GM18867 (cell line): ENCODE data around the gene ZNF804A.

ENCODE experiments used
- ATAC-seq: cut with Tn5 transposase; IDR thresholded peaks from one replicate; pipeline ENCODE4 v1.9.1; 2021; ENCODE audit warnings: mild to moderate bottlenecking, moderate library complexity; ENCODE audit not compliant: unreplicated experiment

ZNF804A gene

GRCh38 chr2:184602734-184603133, 4.4 kb downstream of the ZNF804A start:
- no peak for ATAC-seq

DNA sequence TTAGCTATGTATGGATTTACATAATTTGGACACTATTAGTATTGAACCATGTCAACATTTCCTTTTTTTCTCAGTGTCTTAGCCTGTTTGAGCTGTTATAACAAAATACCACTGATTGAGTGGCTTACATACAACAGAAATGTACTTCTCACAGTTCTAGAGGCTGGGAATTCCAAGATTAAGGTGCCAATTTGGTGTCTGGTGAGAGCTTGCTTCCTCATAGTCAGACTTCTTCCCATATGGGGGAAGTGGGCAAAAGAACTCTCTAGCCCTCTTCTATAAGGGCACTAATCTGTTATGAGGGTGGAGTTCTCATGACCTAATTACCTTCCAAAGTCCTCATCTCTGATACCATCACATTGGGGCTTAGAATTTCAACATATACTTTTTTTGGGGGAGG, 12.6 kb downstream of the ZNF804A start:
- no peak for ATAC-seq

DNA sequence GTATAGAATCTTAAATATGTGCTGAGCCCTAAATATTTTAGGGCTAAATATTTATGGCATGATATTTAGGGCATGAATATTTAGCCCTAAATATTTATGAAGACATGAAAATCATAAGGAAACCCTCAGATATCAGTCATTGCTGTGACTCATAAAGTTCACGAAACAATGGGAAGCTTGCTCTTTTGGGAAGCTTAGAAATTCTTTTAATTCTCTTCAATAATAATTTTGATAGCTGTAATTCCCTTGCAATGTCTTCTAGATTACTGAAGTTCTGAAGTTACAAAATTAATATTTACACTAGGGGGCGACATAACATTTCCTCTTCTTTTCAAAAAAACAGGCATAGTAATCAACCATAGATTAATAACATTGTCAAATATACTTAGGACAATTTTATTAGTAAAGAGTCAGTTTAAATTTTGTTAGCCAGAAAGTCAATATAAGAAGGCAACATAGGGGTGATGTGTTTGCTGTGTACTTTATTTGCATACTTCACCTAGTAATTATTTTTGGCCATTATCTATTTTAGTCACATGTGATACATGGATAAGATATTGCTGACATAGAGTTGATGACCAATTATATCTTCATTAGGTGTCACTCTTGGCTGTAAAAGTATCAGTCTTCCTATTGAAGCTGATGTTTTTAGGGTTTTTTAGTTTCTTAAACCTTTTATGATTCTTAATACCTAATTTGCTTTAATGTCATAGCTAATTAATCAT, 13.2 kb downstream of the ZNF804A start:
- no peak for ATAC-seq

- ATAC-seq = no peak
Measured at GRCh38 chr2:184620367-184620766, 22.0 kb downstream of the ZNF804A start.

DNA sequence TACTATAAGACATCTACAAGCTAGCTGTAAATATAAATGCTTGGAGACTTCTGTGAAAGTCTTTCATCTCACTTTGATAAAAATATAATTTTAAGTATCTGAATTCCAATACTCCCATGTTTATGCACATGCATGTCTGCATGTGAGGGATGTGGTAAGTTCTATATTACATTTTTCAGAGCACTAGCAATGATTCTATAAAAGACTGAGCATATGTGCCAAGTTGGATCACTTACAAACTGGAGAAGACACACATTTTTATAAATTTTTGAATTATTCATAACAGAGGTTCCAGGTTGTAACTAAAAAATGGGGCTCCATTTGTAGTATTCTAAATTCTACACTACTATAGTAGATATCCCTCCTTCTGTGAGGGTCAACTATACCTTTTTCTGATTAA, 26.0 kb downstream of the ZNF804A start:
- no peak for ATAC-seq

- no peak for ATAC-seq
Measured at GRCh38 chr2:184628051-184628450, 29.7 kb downstream of the ZNF804A start.

- no peak for ATAC-seq
Measured at GRCh38 chr2:184633726-184634125, 35.4 kb downstream of the ZNF804A start.

DNA sequence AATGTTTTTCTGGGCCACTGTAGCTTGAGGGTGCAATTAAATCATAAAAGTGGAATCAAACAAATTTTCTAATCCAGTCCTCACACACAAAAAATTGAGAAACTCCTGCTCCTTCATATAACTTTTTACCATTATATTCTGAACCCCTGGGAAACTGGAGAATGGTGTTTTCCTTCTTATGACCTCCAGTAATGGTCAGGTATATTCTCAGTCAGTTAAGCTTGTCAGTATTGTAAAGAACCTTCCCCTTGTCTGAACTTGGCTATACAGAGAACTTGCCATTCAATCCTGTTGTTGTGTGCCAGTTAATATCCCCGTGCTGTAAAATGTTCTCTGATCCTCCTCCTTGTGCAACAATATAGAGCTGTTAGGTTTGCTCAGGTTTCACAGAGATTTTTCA, 39.5 kb downstream of the ZNF804A start:
- ATAC-seq = no peak

DNA sequence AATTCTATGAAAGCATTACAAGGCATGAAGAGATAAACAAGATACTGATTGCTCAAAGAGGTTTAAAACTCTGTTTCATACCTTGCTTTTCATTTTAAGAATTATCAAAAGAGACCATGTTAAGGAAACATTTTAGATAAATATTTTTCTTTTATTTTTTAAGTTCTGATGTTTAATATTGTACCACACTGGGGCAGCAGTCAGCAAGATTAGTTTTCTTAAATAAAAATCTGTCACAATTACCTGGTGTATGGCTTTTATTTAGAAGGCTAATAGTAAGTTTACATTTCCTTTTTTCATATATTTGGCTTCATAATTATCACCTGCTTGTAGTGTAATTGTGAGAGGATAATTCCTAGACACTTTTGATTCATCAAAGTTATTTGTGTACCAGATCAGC, 46.4 kb downstream of the ZNF804A start:
- ATAC-seq = no peak

GRCh38 chr2:184646177-184646576, 47.8 kb downstream of the ZNF804A start:
- peak; percentile 89 for ATAC-seq

GRCh38 chr2:184646593-184646992, 48.3 kb downstream of the ZNF804A start:
- no peak for ATAC-seq

DNA sequence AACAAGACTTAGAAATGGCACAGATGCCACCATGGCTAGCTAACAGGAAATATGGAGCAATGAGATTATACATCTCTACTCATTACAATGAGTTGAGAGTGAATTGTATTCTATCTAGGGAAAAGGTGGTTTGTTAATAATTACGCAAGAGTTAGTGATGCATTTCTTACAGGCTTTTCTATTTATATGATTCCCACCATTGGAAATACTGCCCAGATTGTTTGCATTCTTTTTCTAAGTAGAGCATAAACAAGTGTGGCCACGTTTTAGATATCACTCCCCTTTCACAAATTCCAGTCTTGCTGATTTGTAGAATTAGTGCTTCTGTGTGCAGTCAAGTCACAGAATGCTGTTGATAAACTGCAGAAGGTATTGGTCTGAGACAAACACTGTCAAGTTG, 56.6 kb downstream of the ZNF804A start:
- ATAC-seq = no peak

GRCh38 chr2:184677171-184677570, 78.8 kb downstream of the ZNF804A start:
- ATAC-seq = no peak

GRCh38 chr2:184679219-184680018, 81.1 kb downstream of the ZNF804A start:
- no peak for ATAC-seq

- no peak for ATAC-seq
Measured at GRCh38 chr2:184680825-184681224, 82.5 kb downstream of the ZNF804A start.

DNA sequence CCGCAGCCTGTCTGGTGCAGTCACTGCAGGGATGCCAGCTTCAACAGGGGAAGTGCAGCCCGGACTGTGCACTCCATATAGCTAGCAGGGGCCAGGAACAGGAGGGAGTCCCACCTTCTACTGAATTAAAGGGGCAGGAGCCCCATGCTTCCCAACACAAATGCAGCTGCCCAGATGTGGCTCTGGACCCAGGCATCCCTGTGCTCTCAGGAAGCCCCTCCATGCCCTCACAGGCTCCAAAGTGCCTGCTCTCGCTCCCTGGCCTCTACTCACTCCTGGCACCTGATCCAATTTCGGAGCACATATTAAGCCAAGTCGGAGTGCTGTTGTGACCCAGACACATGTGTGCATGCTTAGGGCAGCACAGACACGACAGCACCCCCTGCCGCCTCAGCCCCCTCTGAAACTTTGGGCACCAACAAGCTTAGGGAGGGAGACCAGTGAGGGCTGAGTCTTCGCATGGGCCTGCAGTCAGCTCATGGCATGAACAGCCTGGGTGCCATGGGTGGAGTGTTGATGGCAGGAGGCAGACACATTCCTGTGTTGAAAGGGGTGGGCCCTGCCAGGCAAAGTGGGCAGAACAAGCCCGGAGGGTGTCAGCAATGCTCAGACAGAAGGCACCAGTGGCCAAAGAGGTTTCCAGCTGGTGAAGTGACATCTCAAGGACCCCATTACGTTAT, 83.5 kb downstream of the ZNF804A start:
- ATAC-seq = no peak

DNA sequence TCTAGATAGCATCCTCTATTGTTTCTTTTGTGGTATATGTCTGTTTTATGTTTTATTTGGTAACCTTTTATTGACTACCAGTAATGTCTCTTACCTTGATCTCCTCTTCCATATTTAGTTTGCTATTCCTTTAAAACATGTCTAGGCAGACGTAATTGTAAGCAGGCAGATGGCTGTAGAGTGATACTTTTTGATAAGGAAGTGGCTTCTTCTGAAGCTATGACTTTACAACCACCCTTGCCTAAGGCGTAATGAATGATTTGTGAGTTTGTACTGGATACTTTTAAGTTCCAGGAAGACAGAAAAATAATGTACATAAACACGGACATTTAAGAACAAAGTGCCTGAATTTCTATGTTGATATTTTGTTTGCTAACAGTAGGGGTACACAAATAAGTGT, 85.6 kb downstream of the ZNF804A start:
- no peak for ATAC-seq

DNA sequence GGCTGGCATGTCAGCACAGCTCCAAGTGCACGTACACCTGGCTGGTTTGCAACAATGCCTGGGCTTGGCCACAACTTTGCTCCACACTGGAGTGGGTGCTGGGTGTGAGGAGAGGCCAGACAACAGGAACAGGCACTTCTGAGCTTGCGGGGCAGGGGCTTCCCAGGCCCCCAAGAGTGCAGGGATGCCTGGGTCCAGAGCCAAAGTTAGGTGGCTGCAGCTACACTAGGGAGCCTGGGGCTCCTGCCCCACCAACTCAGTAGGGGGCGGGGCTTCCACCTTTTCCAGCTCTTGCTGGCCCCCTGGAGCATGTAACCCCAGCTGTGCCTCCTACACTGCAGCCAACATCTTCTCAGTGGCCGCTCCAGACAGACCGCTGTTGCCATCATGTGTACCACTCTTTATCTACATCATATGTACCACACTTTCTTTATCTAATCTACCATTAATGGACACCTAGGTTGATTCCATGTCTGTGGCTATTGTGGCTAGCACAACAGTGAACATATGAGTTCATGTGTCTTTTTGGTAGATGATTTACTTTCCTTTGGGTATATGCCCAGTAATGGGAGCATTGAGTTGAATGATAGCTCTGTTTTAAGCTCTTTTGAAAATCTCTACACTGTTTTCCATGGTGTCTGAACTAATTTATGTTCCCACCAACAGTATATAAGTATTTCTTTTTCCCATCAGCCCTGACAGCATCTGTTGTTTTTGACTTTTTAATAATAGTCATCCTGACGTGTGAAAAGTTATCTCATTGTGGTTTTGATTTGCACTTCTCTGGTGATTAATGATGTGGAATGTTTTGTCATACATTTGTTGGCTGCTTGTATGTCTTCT, 87.9 kb downstream of the ZNF804A start:
- peak; percentile 55 for ATAC-seq

GRCh38 chr2:184689638-184690037, 91.3 kb downstream of the ZNF804A start:
- ATAC-seq = no peak

GRCh38 chr2:184692141-184692734, 93.9 kb downstream of the ZNF804A start:
- ATAC-seq = no peak

GRCh38 chr2:184696644-184697043, 98.3 kb downstream of the ZNF804A start:
- ATAC-seq = no peak
